ENCODE data around the gene MAP1LC3A.

MAP1LC3A gene

GRCh38 chr20:34578025-34578424 is 19.5 kb downstream of the MAP1LC3A start:
- ATAC-seq, result no peak
- TF ChIP-seq BACH2 (CRISPR knock-in tag; IDR thresholded peaks at IDR 0.05; ENCODE audit: borderline replicate concordance), result no peak
- TF ChIP-seq CSDC2 (CRISPR knock-in tag; IDR thresholded peaks at IDR 0.05), result no peak
- TF ChIP-seq TSHZ2 (CRISPR knock-in tag; IDR thresholded peaks at IDR 0.05), result no peak
- TF ChIP-seq SNAI2 (CRISPR knock-in tag; IDR thresholded peaks at IDR 0.05), result no peak
- no peak for TF ChIP-seq ZNF8 (CRISPR knock-in tag; IDR thresholded peaks at IDR 0.05)
- no peak for TF ChIP-seq OSR1 (CRISPR knock-in tag; IDR thresholded peaks at IDR 0.05)
- no peak for TF ChIP-seq ESRRG (CRISPR knock-in tag; IDR thresholded peaks at IDR 0.05)
- no peak for TF ChIP-seq POU6F1 (CRISPR knock-in tag; IDR thresholded peaks at IDR 0.05; ENCODE audit: borderline replicate concordance, low read depth)
- no peak for TF ChIP-seq GLIS3 (CRISPR knock-in tag; IDR thresholded peaks at IDR 0.05)
- TF ChIP-seq ZNF565 (CRISPR knock-in tag; conservative IDR thresholded peaks at IDR 0.05; ENCODE audit: low read depth), result no peak
- TF ChIP-seq ZC3H10 (CRISPR knock-in tag; IDR thresholded peaks at IDR 0.05), result no peak
- no peak for TF ChIP-seq ZNF70 (CRISPR knock-in tag; IDR thresholded peaks at IDR 0.05)

- no peak for TF ChIP-seq POU6F1 (CRISPR knock-in tag; IDR thresholded peaks at IDR 0.05; ENCODE audit: borderline replicate concordance, low read depth)
Measured at GRCh38 chr20:34578521-34578920, 20.0 kb downstream of the MAP1LC3A start.

GRCh38 chr20:34579191-34579978 is 20.9 kb downstream of the MAP1LC3A start:
- peak; percentile 99 for ATAC-seq
- TF ChIP-seq ARNTL (CRISPR knock-in tag; IDR thresholded peaks at IDR 0.05; ENCODE audit: borderline replicate concordance, low read depth) (no peak), PATZ1 (CRISPR knock-in tag; IDR thresholded peaks at IDR 0.05; ENCODE audit: borderline replicate concordance) (peak; percentile 72; the same call in 1 of the 2 replicates)

More at GRCh38 chr20:34578521-34578920, 20.0 kb downstream of the MAP1LC3A start:
- ATAC-seq, result no peak

- no peak; the same call in 2 of the 3 replicates for ATAC-seq
- TF ChIP-seq ZFP30 (CRISPR knock-in tag; IDR thresholded peaks at IDR 0.05), result no peak
- no peak for TF ChIP-seq BACH2 (CRISPR knock-in tag; IDR thresholded peaks at IDR 0.05; ENCODE audit: borderline replicate concordance)
- TF ChIP-seq ZFP3 (CRISPR knock-in tag; IDR thresholded peaks at IDR 0.05), result no peak
- TF ChIP-seq TOX (CRISPR knock-in tag; IDR thresholded peaks at IDR 0.05; ENCODE audit: borderline replicate concordance), result no peak
- no peak for TF ChIP-seq ARNTL (CRISPR knock-in tag; IDR thresholded peaks at IDR 0.05; ENCODE audit: borderline replicate concordance, low read depth)
- no peak for TF ChIP-seq PATZ1 (CRISPR knock-in tag; IDR thresholded peaks at IDR 0.05; ENCODE audit: borderline replicate concordance)
- no peak for TF ChIP-seq OSR1 (CRISPR knock-in tag; IDR thresholded peaks at IDR 0.05)
- no peak for TF ChIP-seq GLIS3 (CRISPR knock-in tag; IDR thresholded peaks at IDR 0.05)
- no peak for TF ChIP-seq POU6F1 (CRISPR knock-in tag; IDR thresholded peaks at IDR 0.05; ENCODE audit: borderline replicate concordance, low read depth)
- no peak for TF ChIP-seq TSHZ2 (CRISPR knock-in tag; IDR thresholded peaks at IDR 0.05)
- TF ChIP-seq ZNF8 (CRISPR knock-in tag; IDR thresholded peaks at IDR 0.05), result no peak
Measured at GRCh38 chr20:34579979-34580940, 21.7 kb downstream of the MAP1LC3A start.
